Prostate gland (tissue), 2 donors: Measurements from ENCODE around the gene COTL1.

ENCODE experiments used
- POLR2A ChIP-seq: fragments of 450-650 bp; IDR thresholded peaks from one replicate; pipeline ENCODE4 v1.6.1; 2016; ENCODE audit warnings: antibody characterized with exemption, mild to moderate bottlenecking
- POLR2AphosphoS5 ChIP-seq: sonication (generic); formaldehyde crosslinking; IDR thresholded peaks from one replicate; pipeline ENCODE4 v1.6.1; 2017; ENCODE audit warnings: antibody characterized with exemption
- TF ChIP-seq, protein P1 (sequence below), 4 experiments: fragments of 200-600 bp in 2 of 4; fragments of 450-650 bp in 2 of 4; sonication (generic) in 2 of 4; IDR thresholded peaks; 1 replicate in 3 of 4; 2 replicates in 1 of 4; pipeline ENCODE4 v1.5.1; 2016 to 2019; ENCODE audit warnings: antibody characterized with exemption in 4 of 4, mild to moderate bottlenecking in 2 of 4, moderate library complexity in 2 of 4

DNA sequence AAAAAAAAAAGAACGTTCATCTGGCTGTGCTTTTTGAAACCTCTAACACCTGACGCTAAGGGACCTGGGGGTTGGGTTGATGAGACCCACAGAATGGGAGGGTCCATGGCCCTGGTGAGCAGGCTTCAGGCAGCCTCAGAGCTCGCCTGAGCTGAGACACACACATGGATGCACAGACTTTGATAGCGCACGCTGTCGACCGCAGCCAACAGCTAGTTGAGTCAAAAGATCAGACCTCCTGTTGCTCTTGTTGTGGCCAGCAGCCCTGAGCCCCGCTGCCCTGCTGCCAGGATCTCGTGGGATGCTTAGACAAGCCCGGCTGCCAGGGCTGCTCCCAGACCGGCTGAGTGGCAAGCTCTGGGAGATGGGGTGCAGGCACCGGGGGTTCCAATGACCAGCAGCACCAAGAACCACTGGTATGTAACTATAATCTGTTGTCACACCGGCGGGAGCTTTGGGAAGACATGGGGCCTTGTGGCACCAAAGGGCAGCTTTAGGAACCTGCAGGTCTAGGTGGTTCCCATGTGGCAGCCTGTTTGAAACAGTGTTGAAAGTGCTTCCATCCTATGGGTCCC is 93.4 kb downstream of the COTL1 start:
- TF ChIP-seq POLR2AphosphoS5 = no peak
- TF ChIP-seq, protein P1, sequence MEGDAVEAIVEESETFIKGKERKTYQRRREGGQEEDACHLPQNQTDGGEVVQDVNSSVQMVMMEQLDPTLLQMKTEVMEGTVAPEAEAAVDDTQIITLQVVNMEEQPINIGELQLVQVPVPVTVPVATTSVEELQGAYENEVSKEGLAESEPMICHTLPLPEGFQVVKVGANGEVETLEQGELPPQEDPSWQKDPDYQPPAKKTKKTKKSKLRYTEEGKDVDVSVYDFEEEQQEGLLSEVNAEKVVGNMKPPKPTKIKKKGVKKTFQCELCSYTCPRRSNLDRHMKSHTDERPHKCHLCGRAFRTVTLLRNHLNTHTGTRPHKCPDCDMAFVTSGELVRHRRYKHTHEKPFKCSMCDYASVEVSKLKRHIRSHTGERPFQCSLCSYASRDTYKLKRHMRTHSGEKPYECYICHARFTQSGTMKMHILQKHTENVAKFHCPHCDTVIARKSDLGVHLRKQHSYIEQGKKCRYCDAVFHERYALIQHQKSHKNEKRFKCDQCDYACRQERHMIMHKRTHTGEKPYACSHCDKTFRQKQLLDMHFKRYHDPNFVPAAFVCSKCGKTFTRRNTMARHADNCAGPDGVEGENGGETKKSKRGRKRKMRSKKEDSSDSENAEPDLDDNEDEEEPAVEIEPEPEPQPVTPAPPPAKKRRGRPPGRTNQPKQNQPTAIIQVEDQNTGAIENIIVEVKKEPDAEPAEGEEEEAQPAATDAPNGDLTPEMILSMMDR (IDR thresholded peaks at IDR 0.05) = no peak
- TF ChIP-seq POLR2A = no peak
